NCI-H128 (cell line): ENCODE data around the gene ATP10B.
"Not testable (repeated sequence)": the region's sequence is repeated elsewhere in the genome, so short reads cannot be mapped to it uniquely, and the experiment has no call there.

Experiments
- DNase-seq: peaks from one replicate; lab custom pipeline; 2025; ENCODE audit not compliant: unreplicated experiment; lab: John Stamatoyannopoulos, UW

Gene ATP10B

GRCh38 chr5:160852049-160852448 lies at the start of gene ATP10B:
TSS of gene ATP10B (minus strand) at chr5:160852211. CDS start at chr5:160688074, 164,137 bp downstream.
- DNase-seq, result no peak

- no peak for DNase-seq
Observed at GRCh38 chr5:160901656-160902055, 49.6 kb upstream of the ATP10B start.

DNA sequence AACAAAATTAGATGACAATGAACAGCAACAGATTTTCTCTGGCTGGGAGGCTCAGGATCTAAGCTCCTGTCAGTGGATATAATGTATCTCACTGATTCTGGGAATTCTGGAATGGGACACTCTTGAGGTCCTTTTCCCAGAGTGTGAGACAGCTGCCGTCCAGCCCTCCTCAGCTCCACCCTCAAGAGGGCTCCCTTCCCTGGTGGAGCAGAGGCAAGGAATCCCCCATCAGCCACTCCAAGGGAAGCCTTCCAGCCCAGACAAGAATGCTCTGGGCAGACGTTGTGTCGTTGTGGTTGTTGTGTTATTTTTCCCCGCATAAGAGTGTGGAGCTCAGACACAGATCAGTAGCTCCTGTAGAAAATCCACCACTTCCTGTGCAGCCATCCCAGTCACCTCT lies 47.7 kb upstream of the ATP10B start:
- no peak for DNase-seq

- not testable (repeated sequence) for DNase-seq
Observed at GRCh38 chr5:160893180-160893964, 41.4 kb upstream of the ATP10B start.

DNA sequence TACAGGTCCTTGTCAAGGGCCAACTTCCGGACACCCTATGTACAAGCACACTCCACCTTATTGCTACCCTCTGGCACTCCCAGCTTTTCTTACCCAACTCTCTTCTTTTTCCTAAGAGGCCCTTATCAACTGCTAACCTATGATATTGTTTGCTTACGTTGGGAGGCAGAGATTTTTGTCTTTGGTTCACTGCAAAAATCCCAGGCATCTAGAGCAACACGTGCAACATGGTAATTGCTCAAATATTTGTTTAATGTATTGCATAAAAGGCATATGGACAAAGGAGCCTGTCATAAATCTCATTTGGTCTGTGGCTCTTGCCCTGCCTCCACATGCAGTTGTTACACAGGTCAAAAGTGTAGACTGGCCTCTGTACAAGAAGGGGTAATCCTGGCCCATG lies 35.8 kb upstream of the ATP10B start:
- no peak for DNase-seq

GRCh38 chr5:160873560-160874200 lies 21.7 kb upstream of the ATP10B start:
- DNase-seq, result not testable (repeated sequence)

- DNase-seq, result no peak
Observed at GRCh38 chr5:160869989-160870521, 18.0 kb upstream of the ATP10B start.

GRCh38 chr5:160867976-160868375 lies 16.0 kb upstream of the ATP10B start:
- no peak for DNase-seq

DNA sequence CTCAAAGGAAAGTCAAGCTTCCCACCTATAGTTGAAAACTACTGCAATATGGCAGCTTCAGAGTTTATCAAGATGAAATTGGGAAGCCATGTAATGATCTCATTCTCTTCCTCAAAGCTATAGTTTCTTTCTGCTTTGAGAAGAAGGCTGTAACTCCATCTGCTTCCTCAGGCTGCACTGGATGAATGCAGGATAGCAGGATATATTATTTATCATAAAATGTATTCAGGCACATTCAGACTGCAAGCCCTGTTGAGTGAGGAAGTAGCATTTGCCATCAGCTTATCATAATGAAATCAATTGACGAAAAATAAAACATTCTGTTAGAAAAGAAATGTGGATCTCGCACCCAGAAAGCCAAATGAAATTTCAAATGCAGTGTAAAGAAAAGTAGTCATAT lies 560 bp downstream of the ATP10B start:
- DNase-seq, result no peak

GRCh38 chr5:160850421-160850820 lies 1.6 kb downstream of the ATP10B start:
- DNase-seq, result no peak

DNA sequence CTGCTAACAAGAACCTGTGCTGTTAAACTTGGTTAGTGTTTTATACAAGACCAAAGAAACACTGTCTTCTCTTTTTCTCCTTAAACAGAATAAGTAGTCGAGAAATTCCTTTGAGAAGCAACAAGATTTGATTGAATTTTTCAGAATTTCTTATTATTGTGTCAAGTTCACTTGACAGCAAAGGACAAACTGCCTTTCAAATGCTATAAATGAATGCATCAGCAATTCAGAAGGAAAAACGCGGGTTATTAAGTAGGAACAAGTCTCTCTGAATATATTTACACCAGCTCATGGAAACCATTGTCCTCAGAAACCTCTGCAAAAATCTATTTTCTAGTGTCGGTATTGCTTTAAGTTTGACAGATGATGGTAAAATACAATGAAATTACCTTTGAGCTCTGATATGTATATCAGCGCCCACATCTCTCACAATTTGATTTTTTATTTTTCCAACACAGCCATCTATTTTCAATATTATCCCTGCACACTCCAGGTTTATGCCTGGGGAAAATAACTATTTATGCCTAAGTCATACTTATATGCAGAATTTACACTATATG lies 4.4 kb downstream of the ATP10B start:
- no peak for DNase-seq

GRCh38 chr5:160846642-160847041 lies 5.4 kb downstream of the ATP10B start:
- DNase-seq, result no peak

- no peak for DNase-seq
Observed at GRCh38 chr5:160844177-160844576, 7.8 kb downstream of the ATP10B start.

- no peak for DNase-seq
Observed at GRCh38 chr5:160843240-160843639, 8.8 kb downstream of the ATP10B start.

DNA sequence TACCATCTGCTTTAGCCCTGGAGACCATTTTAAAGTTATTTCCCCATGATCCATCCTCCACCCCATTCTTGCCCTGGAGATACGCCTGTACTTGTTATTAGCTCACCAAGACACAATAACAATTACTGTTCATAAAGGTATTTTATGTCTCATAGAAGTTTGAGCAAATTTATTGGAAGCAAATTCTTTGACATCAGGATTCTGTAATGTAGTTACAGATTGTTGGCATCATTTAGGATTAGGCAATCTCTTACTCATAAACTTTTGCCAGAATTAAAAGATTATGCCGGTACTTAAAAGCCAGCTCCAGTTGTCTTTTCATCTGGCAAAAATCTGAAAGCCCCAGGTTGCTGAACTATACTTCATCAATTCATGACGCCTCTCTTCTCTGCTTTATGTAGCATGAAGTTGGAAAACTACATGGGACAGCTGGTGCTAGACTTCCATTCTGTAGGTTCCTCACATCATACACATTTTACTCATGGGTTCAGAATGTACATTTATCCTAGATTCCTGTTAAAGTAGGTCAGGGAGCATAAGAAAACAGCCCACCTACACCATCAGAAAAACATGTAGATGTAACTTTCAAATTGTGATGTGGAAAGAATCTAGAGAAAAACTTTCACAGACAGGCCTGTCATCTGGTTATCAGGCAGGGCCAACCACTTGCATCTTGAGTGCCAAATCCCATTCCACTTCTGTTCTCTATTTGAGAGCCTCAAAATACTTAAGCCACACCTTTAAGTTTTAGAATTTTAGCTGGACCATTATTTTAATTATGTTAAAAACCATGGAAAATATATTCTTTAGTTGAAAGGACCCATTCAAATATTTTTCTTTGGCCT lies 14.0 kb downstream of the ATP10B start:
- DNase-seq, result no peak

- DNase-seq, result no peak
Observed at GRCh38 chr5:160837211-160837610, 14.8 kb downstream of the ATP10B start.

DNA sequence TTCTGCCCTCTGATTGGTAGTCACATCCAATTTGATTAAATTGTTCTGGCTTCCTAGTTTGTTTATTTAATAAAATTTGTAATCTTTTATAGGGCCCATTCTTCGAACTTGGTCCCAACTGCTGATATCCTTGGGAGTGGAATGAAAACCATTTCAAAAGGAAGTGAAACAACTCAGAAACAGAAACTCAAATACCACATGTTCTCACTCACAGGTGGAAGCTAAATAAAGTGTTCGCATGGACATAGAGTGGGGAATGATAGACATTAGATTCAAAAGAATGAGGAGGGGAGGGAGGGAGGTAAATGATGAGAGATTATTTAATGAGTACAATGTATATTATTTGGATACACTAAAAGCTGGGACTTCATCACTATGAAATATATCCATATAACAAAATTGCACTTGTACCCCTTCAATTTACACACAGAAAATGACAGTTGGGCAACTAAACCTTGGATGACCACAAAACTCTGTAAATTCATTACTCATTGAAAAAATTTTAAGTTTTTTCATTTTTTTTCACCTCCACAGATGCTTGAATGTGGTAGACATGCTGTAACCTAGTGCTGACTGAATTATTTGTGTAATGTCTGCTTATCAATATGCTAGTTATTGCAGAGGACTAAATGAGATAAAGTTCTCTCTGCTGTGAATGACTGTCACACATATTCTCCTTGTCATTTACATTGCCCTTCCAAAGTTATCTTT lies 16.0 kb downstream of the ATP10B start:
- DNase-seq, result no peak

- no peak for DNase-seq
Observed at GRCh38 chr5:160835376-160835775, 16.6 kb downstream of the ATP10B start.

DNA sequence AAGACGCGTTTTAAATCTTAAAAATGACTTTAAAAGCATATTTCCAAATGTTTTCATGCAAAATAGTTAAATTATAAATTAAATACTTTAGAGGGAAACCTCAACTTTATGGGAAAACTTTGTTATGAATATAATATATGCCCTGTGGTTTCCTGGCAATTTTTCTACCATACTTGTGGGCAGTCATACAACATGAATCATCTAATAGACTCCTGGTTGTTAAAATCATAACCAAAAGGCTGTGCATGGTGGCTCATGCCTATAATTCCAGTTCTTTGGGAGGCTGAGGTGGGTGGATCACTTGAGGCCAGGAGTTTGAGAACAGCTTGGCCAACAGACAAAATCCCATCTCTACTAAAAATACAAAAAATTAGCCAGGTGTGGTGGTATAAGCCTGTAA lies 18.2 kb downstream of the ATP10B start:
- no peak for DNase-seq

DNA sequence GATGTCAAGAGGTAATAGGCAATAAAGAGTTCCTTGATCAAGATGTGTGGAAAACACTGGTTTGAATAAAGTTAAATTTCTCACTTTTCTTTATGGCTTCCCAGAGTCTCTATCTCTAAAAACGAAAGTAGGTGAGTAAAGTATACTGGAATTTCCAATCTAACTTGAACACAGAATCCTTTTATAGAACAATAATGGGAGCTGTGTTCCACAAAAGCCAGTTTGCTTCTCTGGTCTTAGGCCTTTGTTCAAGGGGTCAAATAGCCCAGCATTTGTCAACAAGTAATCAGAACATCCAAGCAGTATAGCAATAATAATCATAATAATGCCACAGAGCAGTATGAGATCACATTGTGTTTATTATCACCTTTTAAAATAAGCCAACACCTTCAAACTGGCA lies 20.2 kb downstream of the ATP10B start:
- DNase-seq, result no peak
